Left renal cortex interstitium (tissue), 4 donors: ENCODE results near the gene ATXN1. TPM values are rescaled to one million over a fixed set of nuclear protein-coding genes. Genes with fewer than 3 reads are reported as not detected.

Experiments used
- DNase-seq, 4 donors: peaks; one replicate each; pipeline ENCODE4 v3.0.0-alpha.2; 2013; ENCODE audit warnings: low read depth in 4 of 4, low spot score in 2 of 4, missing footprints in 1 of 4
- polyA plus RNA-seq, 4 donors: library from polyadenylated mRNA; unstranded; fragments of 120-200 nt; gene quantifications; one replicate each; pipeline ENCODE4 v1.2.1, GENCODE V29; 2013; ENCODE audit not compliant: insufficient read length in 4 of 4

Gene ATXN1
- polyA plus RNA-seq, 4 donors = 17.0 to 23.0 (median 19.4) TPM

GRCh38 chr6:16783952-16784565, 22.8 kb upstream of the ATXN1 start:
- DNase-seq = no peak

DNA sequence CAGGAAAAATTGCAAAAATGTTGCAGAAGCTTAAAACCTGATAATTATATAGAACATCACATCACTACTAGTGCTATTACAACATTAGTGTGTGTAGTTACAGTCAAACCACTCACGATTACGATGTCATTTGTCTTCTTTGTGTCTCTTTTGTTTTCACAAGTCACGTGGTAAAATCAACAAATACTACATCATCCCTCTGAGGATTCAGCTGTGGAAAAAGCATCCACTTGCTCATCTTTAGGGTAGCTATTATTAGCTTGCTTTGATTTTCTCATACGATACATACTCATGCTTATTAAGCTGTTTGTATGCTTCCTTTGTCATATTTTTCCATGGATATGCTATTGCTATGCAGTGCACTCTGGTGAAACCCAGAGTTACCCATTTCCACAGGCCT, 22.2 kb upstream of the ATXN1 start:
- no peak for DNase-seq

GRCh38 chr6:16782278-16782677, 21.0 kb upstream of the ATXN1 start:
- no peak for DNase-seq

DNA sequence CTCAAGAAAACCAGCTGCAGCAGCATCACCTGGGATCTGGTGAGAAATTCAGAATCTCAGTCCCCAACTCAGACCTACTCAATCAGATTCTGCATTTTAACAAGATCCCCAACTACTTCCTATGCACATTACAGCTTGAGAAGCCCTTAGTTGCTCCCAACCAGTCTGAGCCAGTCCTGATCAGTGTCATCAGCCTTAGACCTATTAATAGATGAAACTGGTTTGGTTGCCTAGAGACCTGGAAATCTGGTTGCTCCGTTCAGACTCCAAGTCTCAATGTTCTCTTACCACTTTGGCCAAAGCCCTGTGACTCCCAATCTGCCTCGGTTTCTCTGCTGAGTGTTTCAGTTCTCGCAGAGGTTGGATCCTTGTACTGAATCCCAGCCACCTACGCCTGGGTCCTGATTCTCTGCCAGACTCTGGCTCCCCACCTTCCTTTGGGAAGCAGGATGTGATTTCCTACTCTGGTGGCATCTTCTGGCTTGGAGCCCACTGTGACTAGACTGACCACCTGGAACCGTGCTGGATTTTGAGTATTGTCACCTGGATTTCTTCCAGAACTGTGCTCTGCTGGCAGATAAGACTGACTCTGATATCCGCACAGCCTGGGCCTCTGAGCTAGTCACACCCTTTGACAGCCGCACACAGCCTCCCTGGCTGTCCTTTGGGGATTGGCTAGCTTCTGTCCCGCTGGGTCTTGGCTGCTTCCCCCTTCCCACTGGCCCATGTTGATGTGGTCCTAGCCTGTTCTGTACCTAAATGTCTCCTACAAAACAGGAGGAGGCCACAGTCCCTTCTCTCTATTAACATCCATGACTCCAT, 20.3 kb upstream of the ATXN1 start:
- DNase-seq = no peak

GRCh38 chr6:16778521-16778920, 17.3 kb upstream of the ATXN1 start:
- no peak for DNase-seq

DNA sequence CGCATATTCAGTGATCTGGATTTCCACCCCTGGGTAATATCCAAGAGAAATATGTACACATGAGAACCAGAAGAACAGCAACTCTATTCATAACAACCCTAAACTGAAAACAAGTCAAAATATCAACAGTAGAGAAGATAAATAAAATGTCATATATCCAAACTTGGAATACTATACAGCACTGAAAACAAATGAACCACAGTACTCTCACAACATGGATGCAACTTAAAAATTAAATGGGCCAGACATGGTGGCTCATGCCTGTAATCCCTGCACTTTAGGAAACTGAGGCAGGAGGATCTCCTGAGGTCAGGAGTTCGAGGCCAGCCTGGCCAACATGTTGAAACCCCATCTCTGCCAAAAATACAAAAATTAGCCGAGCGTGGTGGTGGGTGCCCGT, 16.5 kb upstream of the ATXN1 start:
- no peak for DNase-seq

GRCh38 chr6:16776394-16777017, 15.2 kb upstream of the ATXN1 start:
- no peak for DNase-seq

- no peak for DNase-seq
Measured at GRCh38 chr6:16774437-16774836, 13.2 kb upstream of the ATXN1 start.

GRCh38 chr6:16773362-16773761, 12.1 kb upstream of the ATXN1 start:
- DNase-seq = no peak

GRCh38 chr6:16770701-16771569, 9.7 kb upstream of the ATXN1 start:
- DNase-seq = no peak

DNA sequence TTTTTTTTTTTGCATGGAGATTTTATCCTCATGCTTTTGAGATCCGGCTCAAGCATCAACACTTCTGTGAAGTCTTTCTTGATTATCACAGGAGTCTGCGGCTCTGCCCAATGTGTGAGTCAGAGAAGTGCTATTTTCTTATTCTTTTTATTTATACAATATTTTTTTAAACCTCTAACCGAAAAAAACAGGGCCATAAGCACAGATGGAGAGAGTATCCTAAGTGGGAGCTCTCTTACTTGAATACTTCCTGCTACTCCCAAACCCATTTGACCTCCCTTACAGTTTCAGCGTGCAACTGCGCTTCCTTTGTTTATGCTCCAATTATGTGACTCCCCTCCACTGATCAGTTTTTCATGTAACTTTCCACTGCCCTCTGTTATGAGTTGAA, 8.7 kb upstream of the ATXN1 start:
- DNase-seq = no peak

DNA sequence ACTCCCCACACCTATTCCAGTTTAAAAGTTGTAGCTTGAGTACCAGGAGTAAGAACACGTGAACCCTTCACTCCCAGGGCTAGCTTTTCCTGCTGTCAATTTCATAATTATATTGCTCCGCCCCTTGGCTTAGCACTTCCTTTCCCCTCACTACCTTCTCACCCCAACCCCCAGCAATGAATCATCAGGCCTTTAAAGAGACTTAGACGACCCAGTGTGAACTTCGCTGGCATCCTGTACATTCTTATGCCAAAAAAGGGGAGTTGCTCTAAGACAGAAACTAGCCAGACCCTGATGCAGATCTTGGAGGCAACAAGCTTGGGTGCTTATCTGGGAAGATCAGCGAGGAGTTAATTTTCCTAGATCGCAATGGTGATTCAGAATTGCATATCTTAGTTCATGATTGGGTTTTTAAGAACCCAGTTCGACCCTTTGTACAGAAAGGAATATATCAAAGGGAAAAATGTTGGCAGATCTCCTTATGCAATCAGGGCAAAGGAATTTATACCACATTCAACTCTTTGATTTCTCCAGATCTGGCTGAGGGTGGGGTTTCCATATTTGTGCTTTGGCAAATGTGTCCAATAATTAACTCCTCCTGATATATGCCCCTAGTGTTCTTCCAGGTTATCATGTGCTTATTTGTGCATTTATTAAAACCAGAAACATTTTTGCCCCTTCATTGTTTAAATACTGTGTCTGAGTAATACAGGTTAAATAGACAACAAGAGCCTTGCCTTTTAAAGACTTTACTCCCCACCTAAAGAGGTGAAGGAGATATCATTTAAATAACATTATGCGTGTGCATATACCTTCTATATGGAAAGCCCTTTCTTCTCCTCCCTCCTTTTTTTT, 8.1 kb upstream of the ATXN1 start:
- DNase-seq = no peak

GRCh38 chr6:16768477-16768830, 7.2 kb upstream of the ATXN1 start:
- no peak for DNase-seq

DNA sequence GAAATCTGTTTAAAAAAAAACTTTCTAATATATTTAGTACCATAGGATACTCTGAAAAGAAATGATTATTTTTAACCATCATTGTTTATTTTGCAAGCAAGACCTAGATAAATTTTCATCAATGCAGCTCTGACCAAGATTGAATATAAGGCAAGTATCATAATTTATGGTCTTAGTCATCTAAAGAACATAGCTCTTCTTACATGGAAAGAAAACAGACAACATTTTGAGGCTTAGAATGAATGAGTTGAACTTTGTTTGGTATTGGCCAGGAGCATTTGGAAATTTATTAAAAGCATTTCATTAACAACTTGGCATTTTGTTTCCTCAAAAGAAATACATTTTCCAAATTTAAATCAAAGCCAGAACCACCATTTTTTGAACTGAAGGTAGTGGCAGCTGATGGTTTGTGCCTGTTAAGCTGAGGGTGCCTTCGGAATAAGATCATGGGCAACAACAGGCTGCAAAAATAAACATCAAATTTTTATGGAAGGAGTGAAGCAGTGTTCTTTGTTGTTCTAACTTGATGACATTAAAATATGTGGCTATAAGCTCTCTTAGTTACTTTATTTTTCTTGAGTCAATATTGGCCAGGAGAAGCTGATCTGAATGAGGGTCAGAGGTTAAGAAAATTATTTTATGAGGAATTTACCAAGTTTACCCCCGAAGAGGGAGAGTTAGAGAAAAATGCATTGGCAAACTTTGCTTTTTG, 6.7 kb upstream of the ATXN1 start:
- no peak for DNase-seq

DNA sequence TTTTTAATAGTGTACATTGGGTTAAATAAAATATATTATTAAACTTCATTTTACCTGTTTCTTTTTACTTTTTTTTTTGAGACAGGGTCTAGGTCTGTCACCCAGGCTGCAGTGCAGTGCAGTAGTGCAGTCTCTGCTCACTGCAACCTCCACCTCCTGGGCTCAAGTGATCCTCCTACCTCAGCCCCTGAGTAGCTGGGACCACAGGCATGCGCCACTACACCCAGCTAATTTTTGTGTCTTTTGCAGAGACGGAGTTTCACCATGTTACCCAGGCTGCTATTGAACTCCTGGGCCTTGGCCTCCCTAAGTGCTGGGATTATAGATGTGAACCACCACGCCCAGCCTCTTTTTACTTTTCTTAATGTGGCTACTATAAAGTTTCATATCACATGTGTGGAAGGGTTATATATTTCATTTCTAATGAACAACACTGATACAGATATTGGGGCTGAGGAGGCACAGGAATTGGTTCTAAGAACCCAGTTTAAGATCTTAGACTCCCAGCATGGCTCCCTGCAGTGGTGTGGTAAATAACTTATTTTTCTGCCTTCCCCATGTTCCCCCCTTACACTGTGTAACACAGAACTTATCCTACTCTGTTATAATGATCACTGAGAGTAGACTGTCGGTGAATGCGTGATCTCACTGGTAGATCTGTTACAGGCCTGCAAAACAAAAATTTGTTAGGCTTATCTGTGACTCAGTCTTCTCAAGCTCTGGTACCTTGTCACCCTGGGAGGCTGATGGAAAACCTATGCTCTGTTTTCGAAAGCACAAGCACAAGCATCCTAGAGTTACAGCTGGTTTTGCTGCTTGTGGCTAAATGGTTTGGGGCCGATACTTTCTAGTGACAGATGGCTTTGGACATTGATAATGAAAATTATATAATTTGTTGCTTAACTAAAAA, 5.8 kb upstream of the ATXN1 start:
- DNase-seq = no peak

DNA sequence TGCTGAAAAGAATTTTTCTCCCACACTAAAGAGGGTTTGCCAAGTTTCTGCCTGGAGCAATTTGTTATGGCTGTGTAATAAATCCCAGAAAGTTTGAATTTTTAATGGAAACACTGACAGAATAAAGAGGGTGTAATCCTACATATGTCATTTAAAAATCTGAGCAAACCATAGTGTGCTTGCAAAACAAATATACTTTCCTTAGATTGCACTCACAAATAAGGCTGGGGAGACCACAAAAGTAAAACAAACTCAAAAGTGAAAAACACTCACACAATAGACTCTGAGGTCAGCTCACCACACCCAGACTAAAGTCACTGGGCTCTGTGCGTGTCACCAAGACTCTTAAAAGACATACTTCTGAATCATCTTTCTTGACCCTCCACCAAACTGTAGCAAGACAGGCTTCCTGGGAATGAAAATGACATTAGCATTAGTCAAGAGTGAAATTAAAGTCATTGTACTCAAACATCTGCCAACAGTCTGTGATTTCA, 4.8 kb upstream of the ATXN1 start:
- no peak for DNase-seq

GRCh38 chr6:16765235-16765634, 4.0 kb upstream of the ATXN1 start:
- DNase-seq = no peak
